Transverse colon (tissue), 4 donors: ENCODE measurements around the gene CECR2. TPM values are rescaled to one million over a fixed set of nuclear protein-coding genes. Genes with fewer than 3 reads are reported as not detected.

Source experiments
- DNase-seq: peaks from one replicate; pipeline ENCODE4 v3.0.0-alpha.2; 2019
- H3K27ac ChIP-seq, 4 donors: fragments of 200-600 bp; sonication (generic); 2 replicates each; pipeline ENCODE4 v1.5.1; 2016 to 2018; ENCODE audit warnings: inconsistent platforms in 4 of 4
- H3K27me3 ChIP-seq: fragments of 200-600 bp; sonication (generic); 2 replicates; pipeline ENCODE4 v1.5.1; 2017; ENCODE audit warnings: inconsistent platforms
- H3K36me3 ChIP-seq, 4 donors: fragments of 200-600 bp; sonication (generic); 2 replicates each; pipeline ENCODE4 v1.5.1; 2017 to 2019; ENCODE audit warnings: inconsistent platforms in 4 of 4
- H3K4me1 ChIP-seq, 4 donors: fragments of 200-600 bp; sonication (generic); 2 replicates each; pipeline ENCODE4 v1.5.1; 2017 to 2020; ENCODE audit warnings: inconsistent platforms in 4 of 4
- H3K4me3 ChIP-seq, 4 donors: fragments of 200-600 bp; sonication (generic); 1 replicate in 1 of 4; 2 replicates in 3 of 4; pipeline versions ENCODE4 v1.5.1 to v1.6.1; 2017 to 2019; ENCODE audit warnings: inconsistent platforms in 4 of 4
- H3K9me3 ChIP-seq, 2 donors: fragments of 200-600 bp; sonication (generic); 2 replicates each; pipeline ENCODE4 v1.5.1; 2017 to 2019; ENCODE audit warnings: inconsistent platforms in 2 of 2
- EP300 ChIP-seq: sonication (generic); formaldehyde crosslinking; IDR thresholded peaks from one replicate; pipeline ENCODE4 v1.6.1; 2017; ENCODE audit warnings: antibody characterized with exemption, low read depth
- POLR2A ChIP-seq: fragments of 450-650 bp; IDR thresholded peaks from one replicate; pipeline ENCODE4 v1.6.1; 2016; ENCODE audit warnings: antibody characterized with exemption, mild to moderate bottlenecking, moderate library complexity
- POLR2AphosphoS5 ChIP-seq, 3 donors: sonication (generic); formaldehyde crosslinking; IDR thresholded peaks; one replicate each; pipeline ENCODE4 v1.6.1; 2016; ENCODE audit warnings: antibody characterized with exemption in 3 of 3
- WGBS, 2 donors: methylation state at CpG; one replicate each; pipeline ENCODE4 v1.1.5; 2018; ENCODE audit warnings: low coverage in 1 of 2; 5-methylcytosine and 5-hydroxymethylcytosine counted together
- in situ Hi-C, 4 donors: fragments of 200-750 bp; cut with MboI; loops; one replicate each; pipeline versions ENCODE4 v1.15.0 to v1.15.1; 2017; ENCODE audit warnings: low sequenced_read_pairs in 3 of 4, low pct_ligation_motif_present in 1 of 4, low pct_unique_long_range_greater_than_20kb in 1 of 4
- intact Hi-C: fragments of 100-400 bp; cut with DNase I; formaldehyde crosslinking; loops from one replicate; pipeline ENCODE4 v1.15.1; 2023; ENCODE audit warnings: low total_unique reads
- total RNA-seq, 4 donors: library from RNA; depleted of rRNA; stranded (reverse); fragments of >200 nt; gene quantifications; one replicate each; pipeline ENCODE4 v1.1.0, GENCODE V29; 2016
- TF ChIP-seq, protein P1 (sequence below), 5 experiments: fragments of 200-600 bp in 3 of 5; fragments of 450-650 bp in 2 of 5; sonication (generic) in 3 of 5; IDR thresholded peaks; 1 replicate in 2 of 5; 2 replicates in 3 of 5; pipeline ENCODE4 v1.5.1; 2016 to 2017; ENCODE audit warnings: antibody characterized with exemption in 5 of 5, inconsistent platforms in 3 of 5, mild to moderate bottlenecking in 2 of 5, moderate library complexity in 1 of 5

CECR2 gene
- total RNA-seq, 4 donors from 2014 or later = 0.14 to 0.64 (median 0.60) TPM; not detected in 1

DNA sequence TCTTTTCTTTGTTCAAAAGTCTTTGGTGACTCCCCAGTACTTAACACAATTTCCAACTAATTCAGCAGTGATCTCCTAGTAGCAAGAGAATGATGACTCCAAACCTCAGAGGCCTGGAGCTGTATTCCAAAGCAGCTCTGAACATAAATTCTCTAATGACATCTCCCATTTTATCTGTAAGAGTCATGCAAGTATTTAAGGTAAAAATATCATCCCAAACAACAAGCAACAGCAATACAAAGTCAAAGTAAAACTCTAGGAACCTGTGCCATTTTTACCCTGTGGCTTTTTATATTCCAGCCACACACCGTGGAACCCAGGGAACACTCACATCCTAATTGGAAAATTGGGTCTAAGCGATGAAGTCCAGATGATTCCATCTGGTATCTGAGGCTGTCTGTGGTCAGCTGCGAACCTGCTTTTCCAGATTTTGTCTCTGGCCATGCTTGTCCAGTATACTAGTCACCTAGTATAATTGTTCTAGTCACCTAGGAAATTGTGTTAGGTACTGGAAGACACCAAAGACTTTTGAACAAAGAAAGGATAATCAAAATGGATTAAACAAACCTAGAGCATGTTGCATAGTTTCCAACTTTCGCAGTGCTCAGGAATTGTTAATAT is 101.7 kb downstream of the CECR2 start:
- Histone ChIP-seq H3K4me1 (no peaks in the 10 kb centered on the region), H3K4me3 (no peak overlapping the region), H3K9me3 (no peaks in the 10 kb centered on the region), H3K27me3 (peaks cover 8% of the 10 kb centered on the region), H3K36me3 (no peaks in the 10 kb centered on the region), H3K27ac (no peak overlapping the region)
- in situ Hi-C loops (no loop called here), intact Hi-C loops (no loop called here)
- no peak for TF ChIP-seq POLR2AphosphoS5 (IDR thresholded peaks at IDR 0.05)
- TF ChIP-seq EP300 = no peak
- no peak for TF ChIP-seq POLR2A
- TF ChIP-seq, protein P1, sequence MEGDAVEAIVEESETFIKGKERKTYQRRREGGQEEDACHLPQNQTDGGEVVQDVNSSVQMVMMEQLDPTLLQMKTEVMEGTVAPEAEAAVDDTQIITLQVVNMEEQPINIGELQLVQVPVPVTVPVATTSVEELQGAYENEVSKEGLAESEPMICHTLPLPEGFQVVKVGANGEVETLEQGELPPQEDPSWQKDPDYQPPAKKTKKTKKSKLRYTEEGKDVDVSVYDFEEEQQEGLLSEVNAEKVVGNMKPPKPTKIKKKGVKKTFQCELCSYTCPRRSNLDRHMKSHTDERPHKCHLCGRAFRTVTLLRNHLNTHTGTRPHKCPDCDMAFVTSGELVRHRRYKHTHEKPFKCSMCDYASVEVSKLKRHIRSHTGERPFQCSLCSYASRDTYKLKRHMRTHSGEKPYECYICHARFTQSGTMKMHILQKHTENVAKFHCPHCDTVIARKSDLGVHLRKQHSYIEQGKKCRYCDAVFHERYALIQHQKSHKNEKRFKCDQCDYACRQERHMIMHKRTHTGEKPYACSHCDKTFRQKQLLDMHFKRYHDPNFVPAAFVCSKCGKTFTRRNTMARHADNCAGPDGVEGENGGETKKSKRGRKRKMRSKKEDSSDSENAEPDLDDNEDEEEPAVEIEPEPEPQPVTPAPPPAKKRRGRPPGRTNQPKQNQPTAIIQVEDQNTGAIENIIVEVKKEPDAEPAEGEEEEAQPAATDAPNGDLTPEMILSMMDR (IDR thresholded peaks at IDR 0.05) = no peak
- DNase-seq = no peak
- WGBS, 2 donors = 80% methylated on average over 4 of the region's 4 CpGs; no CpG with 5 or more reads in 1 of the 2 donors

DNA sequence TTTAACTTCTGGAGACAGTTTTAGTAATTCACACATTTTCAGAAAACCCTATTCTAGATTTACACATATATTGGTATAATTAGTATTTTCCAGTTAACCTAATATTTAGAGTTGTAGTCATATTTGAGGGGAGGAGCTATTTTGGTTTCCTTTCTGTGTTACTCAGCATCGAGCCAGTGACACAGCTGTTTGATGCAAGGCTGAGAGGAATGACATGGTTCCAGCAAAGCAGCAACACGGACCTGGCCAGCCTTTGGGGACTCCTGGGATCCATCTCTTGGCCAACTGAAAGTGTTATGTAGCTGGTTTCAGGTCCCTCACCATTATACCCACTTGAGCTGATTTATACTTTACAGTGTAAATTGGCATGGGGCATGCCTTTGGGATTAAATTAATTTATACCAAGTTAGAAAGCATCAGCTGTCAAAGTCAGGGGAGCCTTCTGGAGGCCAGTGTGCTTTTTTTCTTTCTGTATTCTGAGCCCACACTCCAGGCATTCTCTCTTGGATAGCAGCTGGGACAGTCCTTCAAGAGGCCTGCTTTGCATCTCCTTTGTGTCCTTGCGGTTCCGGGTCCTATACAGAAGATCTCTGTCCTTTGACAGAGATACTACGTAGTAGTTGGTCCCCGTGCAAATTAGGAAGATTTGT is 102.8 kb downstream of the CECR2 start:
- 65 to 70% methylated on average over 5 to 6 of the region's 6 CpGs for WGBS, 2 donors
- H3K4me1 ChIP-seq = no peaks in the 10 kb centered on the region
- DNase-seq = no peak
- H3K36me3 ChIP-seq = no peaks in the 10 kb centered on the region
- peaks cover 8% of the 10 kb centered on the region for H3K27me3 ChIP-seq
- H3K27ac ChIP-seq = no peak overlapping the region
- no peak overlapping the region for H3K4me3 ChIP-seq
- intact Hi-C loops = no loop called here
- no peaks in the 10 kb centered on the region for H3K9me3 ChIP-seq
- TF ChIP-seq POLR2A = no peak
- TF ChIP-seq EP300 = no peak
- no peak for TF ChIP-seq POLR2AphosphoS5 (IDR thresholded peaks at IDR 0.05)
- TF ChIP-seq, protein P1 (IDR thresholded peaks at IDR 0.05) = no peak
- in situ Hi-C loops = no loop called here

DNA sequence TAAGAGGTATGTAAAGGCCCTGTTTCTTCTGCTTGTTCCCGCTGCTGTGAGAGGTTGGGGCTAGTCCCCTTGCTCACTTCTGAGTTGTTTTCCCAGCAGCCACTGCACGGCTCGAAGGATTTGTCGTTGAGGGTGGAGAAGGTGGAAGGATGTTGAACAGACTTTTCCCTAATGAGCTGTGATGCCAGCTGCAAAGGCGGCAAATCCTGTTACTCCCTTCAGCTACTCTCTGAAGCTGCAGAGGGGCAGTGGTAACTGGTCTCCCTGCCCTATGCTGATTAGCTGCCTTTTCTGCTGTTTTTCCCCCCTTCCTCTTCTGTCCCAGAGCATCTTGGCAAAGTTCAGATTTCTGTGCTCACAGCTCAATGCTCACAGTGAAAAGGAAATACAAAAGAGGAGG is 103.7 kb downstream of the CECR2 start:
- in situ Hi-C loops (no loop called here), intact Hi-C loops (no loop called here)
- Histone ChIP-seq H3K9me3 (no peaks in the 10 kb centered on the region), H3K4me3 (no peak overlapping the region), H3K4me1 (no peaks in the 10 kb centered on the region), H3K27me3 (peaks cover 8% of the 10 kb centered on the region), H3K36me3 (no peaks in the 10 kb centered on the region), H3K27ac (no peak overlapping the region)
- no peak for DNase-seq
- TF ChIP-seq POLR2A = no peak
- no peak for TF ChIP-seq POLR2AphosphoS5 (IDR thresholded peaks at IDR 0.05)
- no peak for TF ChIP-seq EP300
- TF ChIP-seq, protein P1 (IDR thresholded peaks at IDR 0.05) = no peak
- WGBS, 2 donors = 77% methylated on average over 5 of the region's 5 CpGs; no CpG with 5 or more reads in 1 of the 2 donors

DNA sequence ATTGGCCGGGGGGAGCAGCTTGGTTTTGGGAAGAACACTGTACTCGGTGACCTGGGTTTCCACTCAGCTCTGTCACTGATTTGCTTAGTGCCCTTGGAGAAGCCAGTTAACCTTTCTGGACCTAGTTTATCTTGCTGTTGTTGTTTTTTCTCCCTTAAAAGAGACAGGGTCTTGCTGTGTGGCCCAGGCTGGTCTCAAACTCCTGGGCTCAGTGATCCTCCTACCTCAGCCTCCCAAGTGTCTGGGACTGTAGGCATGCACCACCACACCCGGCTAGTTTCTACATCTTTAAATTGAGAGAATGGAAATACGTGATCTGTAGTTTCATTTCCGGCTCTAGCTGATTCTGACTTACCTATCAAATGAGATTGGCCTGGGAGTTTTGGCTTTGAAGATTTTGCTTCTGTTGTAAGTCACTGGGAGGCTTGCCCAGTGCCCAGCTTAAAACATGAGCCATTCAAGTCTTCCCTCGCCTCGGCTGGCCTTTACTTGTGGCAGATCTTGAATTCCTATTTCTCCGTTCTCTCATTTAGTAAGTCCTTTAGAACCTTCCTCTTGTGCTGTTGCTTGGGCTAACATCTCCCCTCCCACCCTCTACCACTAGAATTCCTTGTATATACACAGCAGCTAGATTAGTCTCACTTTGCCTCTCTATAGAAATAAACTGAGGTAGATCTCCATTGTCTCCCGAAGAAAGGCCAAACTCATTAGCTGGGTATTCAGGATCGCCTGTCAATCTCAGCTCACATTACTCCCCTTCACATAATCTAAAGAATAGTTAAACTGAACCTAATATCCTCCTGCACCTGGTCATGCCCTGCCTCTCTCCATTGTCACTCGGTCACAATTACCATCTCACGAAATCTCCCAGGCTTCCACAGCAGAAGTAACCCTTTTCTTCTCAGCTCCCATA is 106.3 kb downstream of the CECR2 start:
- H3K4me3 ChIP-seq = no peak overlapping the region
- H3K27ac ChIP-seq = no peak overlapping the region
- in situ Hi-C loops (loop anchor here in 2 of 4 donors (25.0 kb wide), 1 partner anchor 288 kb away; no protein-coding TSS in a partner anchor), intact Hi-C loops (no loop called here)
- WGBS, 2 donors = 81 to 91% methylated on average over 6 to 12 of the region's 12 CpGs
- H3K9me3 ChIP-seq = no peaks in the 10 kb centered on the region
- TF ChIP-seq, protein P1 (IDR thresholded peaks at IDR 0.05) = no peak
- TF ChIP-seq EP300 (no peak), POLR2A (no peak), POLR2AphosphoS5 (IDR thresholded peaks at IDR 0.05) (no peak)
- H3K4me1 ChIP-seq = no peaks in the 10 kb centered on the region
- peaks cover 10% of the 10 kb centered on the region for H3K27me3 ChIP-seq
- H3K36me3 ChIP-seq = no peaks in the 10 kb centered on the region
- DNase-seq = no peak
